Muscle layer of duodenum (tissue), 2 donors: ENCODE measurements around the gene GLIS1.

Experiments used
- H3K27ac ChIP-seq: one replicate; pipeline ENCODE4 v1.7.0; 2013; ENCODE audit warnings: mild to moderate bottlenecking, low read length
- H3K27me3 ChIP-seq: one replicate; pipeline ENCODE4 v1.7.0; 2013; ENCODE audit warnings: low read depth, mild to moderate bottlenecking, control low read depth, low read length
- H3K36me3 ChIP-seq, 2 donors: one replicate each; pipeline ENCODE4 v1.7.0; 2013; ENCODE audit warnings: low read length in 2 of 2, control low read depth in 1 of 2, mild to moderate bottlenecking in 1 of 2; ENCODE audit not compliant: insufficient read depth in 2 of 2, control insufficient read depth in 1 of 2
- H3K4me1 ChIP-seq, 2 donors: one replicate each; pipeline ENCODE4 v1.7.0; 2013; ENCODE audit warnings: low read length in 2 of 2, mild to moderate bottlenecking in 2 of 2, control low read depth in 1 of 2, moderate library complexity in 1 of 2; ENCODE audit not compliant: insufficient read depth in 2 of 2, control insufficient read depth in 1 of 2
- H3K4me3 ChIP-seq, 2 donors: one replicate each; pipeline ENCODE4 v1.7.0; 2013; ENCODE audit warnings: low read length in 2 of 2, low read depth in 1 of 2, mild to moderate bottlenecking in 1 of 2
- H3K9me3 ChIP-seq, 2 donors: one replicate each; pipeline ENCODE4 v1.7.0; 2013; ENCODE audit warnings: low read length in 2 of 2, control low read depth in 1 of 2, mild to moderate bottlenecking in 1 of 2; ENCODE audit not compliant: control insufficient read depth in 1 of 2
- donor health status: healthy.

Gene GLIS1

GRCh38 chr1:53672243-53672642 lies 66.7 kb downstream of the GLIS1 start:
- H3K27me3 ChIP-seq = no peaks in the 10 kb centered on the region
- H3K36me3 ChIP-seq = no peaks in the 10 kb centered on the region
- no peak overlapping the region for H3K27ac ChIP-seq
- no peak overlapping the region for H3K4me3 ChIP-seq
- no peaks in the 10 kb centered on the region for H3K4me1 ChIP-seq
- H3K9me3 ChIP-seq = no peaks in the 10 kb centered on the region

- Histone ChIP-seq H3K4me1 (no peaks in the 10 kb centered on the region), H3K27me3 (no peaks in the 10 kb centered on the region), H3K27ac (no peak overlapping the region), H3K36me3 (no peaks in the 10 kb centered on the region), H3K9me3 (no peaks in the 10 kb centered on the region), H3K4me3 (no peak overlapping the region)
These were observed 69.3 kb downstream of the GLIS1 start for GRCh38 chr1:53669621-53670191.

GRCh38 chr1:53666566-53666965 lies 72.4 kb downstream of the GLIS1 start:
- H3K27ac ChIP-seq = no peak overlapping the region
- H3K27me3 ChIP-seq = no peaks in the 10 kb centered on the region
- no peaks in the 10 kb centered on the region for H3K9me3 ChIP-seq
- no peaks in the 10 kb centered on the region for H3K4me1 ChIP-seq
- H3K4me3 ChIP-seq = no peak overlapping the region
- no peaks in the 10 kb centered on the region for H3K36me3 ChIP-seq

- Histone ChIP-seq H3K4me1 (no peaks in the 10 kb centered on the region), H3K27ac (no peak overlapping the region), H3K27me3 (no peaks in the 10 kb centered on the region), H3K36me3 (no peaks in the 10 kb centered on the region), H3K9me3 (no peaks in the 10 kb centered on the region), H3K4me3 (no peak overlapping the region)
These were observed 73.0 kb downstream of the GLIS1 start for GRCh38 chr1:53665996-53666395.

GRCh38 chr1:53663529-53664300 lies 75.2 kb downstream of the GLIS1 start:
- Histone ChIP-seq H3K27ac (no peak overlapping the region), H3K27me3 (no peaks in the 10 kb centered on the region), H3K4me3 (no peak overlapping the region), H3K36me3 (no peaks in the 10 kb centered on the region), H3K9me3 (no peaks in the 10 kb centered on the region), H3K4me1 (no peaks in the 10 kb centered on the region)

GRCh38 chr1:53662951-53663350 lies 76.0 kb downstream of the GLIS1 start:
- Histone ChIP-seq H3K36me3 (no peaks in the 10 kb centered on the region), H3K4me3 (no peak overlapping the region), H3K27me3 (no peaks in the 10 kb centered on the region), H3K27ac (no peak overlapping the region), H3K9me3 (no peaks in the 10 kb centered on the region), H3K4me1 (no peaks in the 10 kb centered on the region)

GRCh38 chr1:53662169-53662568 lies 76.8 kb downstream of the GLIS1 start:
- no peaks in the 10 kb centered on the region for H3K36me3 ChIP-seq
- no peak overlapping the region for H3K27ac ChIP-seq
- no peaks in the 10 kb centered on the region for H3K4me1 ChIP-seq
- no peaks in the 10 kb centered on the region for H3K27me3 ChIP-seq
- no peaks in the 10 kb centered on the region for H3K9me3 ChIP-seq
- no peak overlapping the region for H3K4me3 ChIP-seq

GRCh38 chr1:53661496-53661895 lies 77.5 kb downstream of the GLIS1 start:
- Histone ChIP-seq H3K27ac (no peak overlapping the region), H3K36me3 (no peaks in the 10 kb centered on the region), H3K4me3 (no peak overlapping the region), H3K4me1 (no peaks in the 10 kb centered on the region), H3K27me3 (no peaks in the 10 kb centered on the region), H3K9me3 (no peaks in the 10 kb centered on the region)

- Histone ChIP-seq H3K36me3 (no peaks in the 10 kb centered on the region), H3K9me3 (no peaks in the 10 kb centered on the region), H3K27me3 (no peaks in the 10 kb centered on the region), H3K4me1 (no peaks in the 10 kb centered on the region), H3K4me3 (no peak overlapping the region), H3K27ac (no peak overlapping the region)
These were observed 78.3 kb downstream of the GLIS1 start for GRCh38 chr1:53660666-53661065.

- Histone ChIP-seq H3K27me3 (no peaks in the 10 kb centered on the region), H3K4me3 (no peak overlapping the region), H3K36me3 (no peaks in the 10 kb centered on the region), H3K9me3 (no peaks in the 10 kb centered on the region), H3K27ac (no peak overlapping the region), H3K4me1 (no peaks in the 10 kb centered on the region)
These were observed 79.5 kb downstream of the GLIS1 start for GRCh38 chr1:53659436-53659835.

GRCh38 chr1:53658489-53659230 lies 80.3 kb downstream of the GLIS1 start:
- no peak overlapping the region for H3K27ac ChIP-seq
- H3K9me3 ChIP-seq = no peaks in the 10 kb centered on the region
- H3K4me3 ChIP-seq = no peak overlapping the region
- no peaks in the 10 kb centered on the region for H3K36me3 ChIP-seq
- no peaks in the 10 kb centered on the region for H3K27me3 ChIP-seq
- H3K4me1 ChIP-seq = no peaks in the 10 kb centered on the region
